Neuronal stem cell (in vitro differentiated cells): ENCODE measurements around the gene MICU1.

Experiments used
- DNase-seq: peaks from one replicate; pipeline ENCODE4 v3.0.0-alpha.2; 2013; ENCODE audit warnings: low spot score
- H2AFZ ChIP-seq: one replicate; pipeline ENCODE4 v1.6.1; 2013; ENCODE audit warnings: mild to moderate bottlenecking, low read length, inconsistent platforms
- H2AK5ac ChIP-seq: 2 replicates; pipeline ENCODE4 v1.6.1; 2013; ENCODE audit warnings: low read depth, mild to moderate bottlenecking, inconsistent platforms, low read length, moderate library complexity, mixed read lengths
- H2BK120ac ChIP-seq: 2 replicates; pipeline ENCODE4 v1.6.1; 2013; ENCODE audit warnings: low read depth, mild to moderate bottlenecking, inconsistent platforms, low read length, moderate library complexity, mixed read lengths
- H2BK12ac ChIP-seq: one replicate; pipeline ENCODE4 v1.6.1; 2013; ENCODE audit warnings: low read length, inconsistent platforms
- H2BK15ac ChIP-seq: 2 replicates; pipeline ENCODE4 v1.6.1; 2013; ENCODE audit warnings: mild to moderate bottlenecking, low read length, inconsistent platforms, mixed read lengths
- H2BK5ac ChIP-seq: one replicate; pipeline ENCODE4 v1.6.1; 2013; ENCODE audit warnings: inconsistent platforms, mild to moderate bottlenecking, low read length, moderate library complexity
- H3K14ac ChIP-seq: one replicate; pipeline ENCODE4 v1.6.1; 2013; ENCODE audit warnings: low read length, inconsistent platforms
- H3K18ac ChIP-seq: 2 replicates; pipeline ENCODE4 v1.6.1; 2013; ENCODE audit warnings: low read length, inconsistent platforms
- H3K23ac ChIP-seq: 2 replicates; pipeline ENCODE4 v1.6.1; 2013; ENCODE audit warnings: low read depth, mild to moderate bottlenecking, mixed read lengths, low read length, inconsistent platforms; ENCODE audit not compliant: poor library complexity
- H3K27ac ChIP-seq: replicated peaks from 3 replicates; pipeline ENCODE4 v1.5.1; 2013; ENCODE audit warnings: low read length, inconsistent platforms
- H3K27me3 ChIP-seq, 3 experiments: 2 replicates each; pipeline ENCODE4 v1.6.1; 2013; ENCODE audit warnings: low read length in 3 of 3, mild to moderate bottlenecking in 2 of 3, inconsistent platforms in 1 of 3, low read depth in 1 of 3, mixed read lengths in 1 of 3, moderate library complexity in 1 of 3; ENCODE audit not compliant: control insufficient read depth in 3 of 3, insufficient read depth in 3 of 3
- H3K36me3 ChIP-seq, 2 donors: replicated peaks in 1 of 2; 2 replicates each; pipeline ENCODE4 v1.6.1; 2013; ENCODE audit warnings: low read length in 2 of 2; ENCODE audit not compliant: control insufficient read depth in 2 of 2, insufficient read depth in 2 of 2
- H3K4ac ChIP-seq: 2 replicates; pipeline ENCODE4 v1.6.1; 2013; ENCODE audit warnings: inconsistent platforms, mild to moderate bottlenecking, low read length, moderate library complexity
- H3K4me1 ChIP-seq, 2 donors: 1 replicate in 1 of 2; 2 replicates in 1 of 2; pipeline ENCODE4 v1.6.1; 2013; ENCODE audit warnings: low read length in 2 of 2, low read depth in 1 of 2; ENCODE audit not compliant: control insufficient read depth in 2 of 2, insufficient read depth in 1 of 2
- H3K4me2 ChIP-seq: one replicate; pipeline ENCODE4 v1.6.1; 2013; ENCODE audit warnings: mild to moderate bottlenecking, low read length, inconsistent platforms; ENCODE audit not compliant: insufficient read depth, poor library complexity, severe bottlenecking
- H3K4me3 ChIP-seq, 2 donors: 2 replicates each; pipeline ENCODE4 v1.5.1; 2013; ENCODE audit warnings: low read length in 2 of 2, mild to moderate bottlenecking in 2 of 2, inconsistent platforms in 1 of 2, moderate library complexity in 1 of 2
- H3K79me1 ChIP-seq: one replicate; pipeline ENCODE4 v1.6.1; 2013; ENCODE audit warnings: low read depth, mild to moderate bottlenecking, inconsistent platforms, low read length, moderate library complexity
- H3K9ac ChIP-seq: one replicate; pipeline ENCODE4 v1.6.1; 2013; ENCODE audit warnings: mild to moderate bottlenecking, low read depth, low read length, inconsistent platforms; ENCODE audit not compliant: poor library complexity
- H3K9me3 ChIP-seq, 2 donors: replicated peaks in 1 of 2; 2 replicates each; pipeline versions ENCODE3 to v1.6.1; 2013; ENCODE audit warnings: low read length in 2 of 2, mild to moderate bottlenecking in 2 of 2, inconsistent platforms in 1 of 2, low read depth in 1 of 2, mixed read lengths in 1 of 2, moderate library complexity in 1 of 2; ENCODE audit not compliant: control insufficient read depth in 2 of 2, insufficient read depth in 1 of 2
- H4K8ac ChIP-seq: one replicate; pipeline ENCODE4 v1.6.1; 2013; ENCODE audit warnings: low read depth, mild to moderate bottlenecking, inconsistent platforms, low read length, moderate library complexity
- H4K91ac ChIP-seq: one replicate; pipeline ENCODE4 v1.6.1; 2013; ENCODE audit warnings: low read length, low read depth, mild to moderate bottlenecking, inconsistent platforms; ENCODE audit not compliant: poor library complexity
- WGBS, 2 donors: extraction: QIAGEN DNeasy Blood & Tissue Kit; methylation state at CpG; one replicate each; pipeline ENCODE4 v1.1.7; 2013; ENCODE audit warnings: missing lambda C conversion rate in 2 of 2, mixed read lengths in 1 of 2; ENCODE audit not compliant: insufficient read length in 2 of 2, insufficient replicate concordance in 1 of 2; ENCODE audit errors: extremely low coverage in 2 of 2; 5-methylcytosine and 5-hydroxymethylcytosine counted together

MICU1 gene

DNA sequence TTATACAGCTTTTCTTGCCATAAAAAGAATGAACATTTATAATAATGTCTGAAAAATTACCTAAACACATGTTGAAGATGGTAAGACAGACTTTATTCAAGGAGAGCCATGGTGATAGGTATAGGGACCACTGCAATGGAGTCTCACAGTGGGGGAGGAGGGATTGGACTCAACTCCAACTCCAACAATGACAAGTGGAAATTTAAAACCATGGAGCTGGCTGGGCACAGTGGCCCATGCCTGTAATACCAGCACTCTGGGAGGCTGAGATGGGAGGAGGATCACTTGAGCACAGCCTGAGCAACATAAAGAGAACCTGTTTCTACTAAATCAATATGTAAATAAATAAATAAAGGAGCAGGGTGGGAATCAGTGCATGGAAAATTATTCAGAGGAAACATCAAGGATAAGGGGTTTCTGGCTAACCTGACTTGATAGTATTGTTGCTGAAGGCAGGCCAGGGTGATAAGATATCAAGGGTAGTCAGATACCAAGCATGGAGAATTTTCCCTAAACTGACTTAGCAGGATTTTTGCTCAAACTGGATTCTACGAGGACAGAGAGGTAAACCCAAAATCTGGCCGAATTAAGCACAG, 19.5 kb upstream of the MICU1 start:
- Histone ChIP-seq H3K9me3 (no peaks in the 10 kb centered on the region), H2BK120ac (no peak overlapping the region), H2AK5ac (no peak overlapping the region), H3K9ac (no peak overlapping the region), H3K23ac (no peak overlapping the region), H2AFZ (no peak overlapping the region), H3K79me1 (no peaks in the 10 kb centered on the region), H3K36me3 (no peaks in the 10 kb centered on the region), H2BK15ac (no peak overlapping the region), H3K4me1 (no peaks in the 10 kb centered on the region), H3K27me3 (no peaks in the 10 kb centered on the region), H2BK12ac (no peak overlapping the region), H3K4me3 (no peak overlapping the region), H3K4ac (no peak overlapping the region), H3K4me2 (no peak overlapping the region), H4K8ac (no peak overlapping the region), H3K18ac (no peak overlapping the region), H2BK5ac (no peak overlapping the region), H4K91ac (no peak overlapping the region), H3K27ac (no peak overlapping the region), H3K14ac (no peak overlapping the region)
- DNase-seq: no peak
- no CpG with 5 or more reads among the region's 2 CpGs for WGBS, 2 donors

DNA sequence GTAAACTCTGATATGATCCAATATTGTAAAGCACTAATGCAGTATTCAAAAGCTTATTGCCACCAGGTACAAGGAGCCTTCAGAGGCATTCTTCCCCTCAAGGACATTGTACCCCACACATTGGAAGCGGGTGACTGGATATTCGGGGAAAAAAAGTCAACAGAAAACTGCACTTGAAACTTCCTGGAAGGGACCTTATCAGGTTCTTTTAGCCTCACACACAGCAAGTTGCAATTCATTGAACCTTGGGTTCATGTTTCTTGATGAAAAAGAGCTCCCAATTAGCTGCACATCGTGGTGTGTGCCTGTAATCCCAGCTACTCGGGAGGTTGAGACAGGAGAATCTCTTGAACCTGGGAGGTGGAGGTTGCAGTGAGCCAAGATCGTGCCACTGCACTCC, 16.4 kb upstream of the MICU1 start:
- Histone ChIP-seq H2BK15ac (no peak overlapping the region), H4K8ac (no peak overlapping the region), H3K9me3 (no peaks in the 10 kb centered on the region), H4K91ac (no peak overlapping the region), H3K14ac (no peak overlapping the region), H2AFZ (no peak overlapping the region), H3K23ac (no peak overlapping the region), H3K4me3 (no peak overlapping the region), H3K27me3 (no peaks in the 10 kb centered on the region), H2BK120ac (no peak overlapping the region), H2BK12ac (no peak overlapping the region), H3K79me1 (no peaks in the 10 kb centered on the region), H3K4me2 (no peak overlapping the region), H2AK5ac (no peak overlapping the region), H3K18ac (no peak overlapping the region), H3K4me1 (no peaks in the 10 kb centered on the region), H3K4ac (no peak overlapping the region), H3K27ac (no peak overlapping the region), H3K36me3 (no peaks in the 10 kb centered on the region), H2BK5ac (no peak overlapping the region), H3K9ac (no peak overlapping the region)
- WGBS, 2 donors: no CpG with 5 or more reads among the region's 5 CpGs
- no peak for DNase-seq

DNA sequence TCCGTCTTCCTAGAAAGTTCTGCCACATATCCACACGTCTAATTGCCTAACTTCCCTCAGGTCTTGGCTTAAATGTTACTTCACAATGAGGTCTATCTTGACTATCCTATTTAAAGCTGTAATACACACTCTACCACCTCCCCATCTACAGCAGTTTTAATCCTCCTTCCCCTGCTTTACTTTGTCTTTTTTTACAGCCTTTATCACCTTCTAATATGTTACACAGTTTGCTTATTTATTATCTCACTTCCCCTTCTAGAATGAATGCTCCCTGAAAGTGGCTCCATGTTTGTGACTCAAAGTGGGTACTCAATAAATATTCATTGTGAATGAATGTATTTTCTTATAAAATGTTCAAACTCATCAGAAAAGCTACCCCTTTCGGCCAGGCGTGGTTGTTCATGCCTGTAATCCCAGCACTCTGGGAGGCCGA, 13.6 kb upstream of the MICU1 start:
- Histone ChIP-seq H2AFZ (no peak overlapping the region), H3K18ac (no peak overlapping the region), H2BK5ac (no peak overlapping the region), H3K9ac (no peak overlapping the region), H3K4me3 (no peak overlapping the region), H3K27me3 (no peaks in the 10 kb centered on the region), H3K14ac (no peak overlapping the region), H2AK5ac (no peak overlapping the region), H2BK12ac (no peak overlapping the region), H2BK120ac (no peak overlapping the region), H3K23ac (no peak overlapping the region), H3K4me2 (no peak overlapping the region), H4K91ac (no peak overlapping the region), H3K79me1 (no peaks in the 10 kb centered on the region), H3K4me1 (no peaks in the 10 kb centered on the region), H3K27ac (no peak overlapping the region), H3K4ac (no peak overlapping the region), H4K8ac (no peak overlapping the region), H3K36me3 (no peaks in the 10 kb centered on the region), H3K9me3 (no peaks in the 10 kb centered on the region), H2BK15ac (no peak overlapping the region)
- no peak for DNase-seq
- WGBS, 2 donors: no CpG with 5 or more reads among the region's 5 CpGs

DNA sequence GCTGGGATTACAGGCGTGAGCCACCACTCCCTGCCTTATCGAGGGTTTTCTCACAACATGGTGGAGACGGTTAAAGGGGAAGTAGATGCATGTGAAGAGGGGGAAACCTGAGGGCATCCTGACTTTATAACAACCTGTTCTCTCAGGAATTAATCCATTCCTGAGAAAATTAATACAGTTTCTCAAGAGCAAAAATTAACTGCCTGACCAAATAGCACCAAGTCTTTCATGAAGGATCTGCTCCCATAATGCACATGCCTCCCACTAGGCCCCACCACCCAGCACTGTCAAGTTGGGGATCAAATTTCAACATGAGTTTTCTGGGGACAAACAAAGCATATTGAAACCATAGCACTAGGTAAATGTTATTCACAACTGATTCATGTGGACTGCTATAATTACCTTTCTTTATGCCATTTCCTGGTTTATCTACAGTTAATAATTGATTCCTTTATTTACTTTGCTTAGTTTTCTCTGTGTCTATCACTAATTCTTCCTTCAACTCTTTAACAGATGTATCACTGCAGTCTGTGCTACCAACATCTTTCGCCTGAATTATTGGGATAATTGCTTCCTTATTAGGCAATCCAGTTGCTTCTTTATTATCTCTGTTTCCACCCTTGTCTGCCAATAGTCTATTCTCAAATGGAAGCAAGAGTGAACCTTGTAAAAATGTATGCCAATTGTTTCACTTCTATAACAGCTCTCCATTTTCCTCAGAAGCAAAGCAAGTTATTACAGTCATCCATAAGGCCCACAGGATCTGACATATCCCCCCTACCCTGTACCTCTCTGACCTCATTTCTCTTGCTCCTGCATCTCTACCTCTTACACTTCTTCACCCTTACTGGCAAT, 12.9 kb upstream of the MICU1 start:
- Histone ChIP-seq H3K36me3 (no peaks in the 10 kb centered on the region), H2AFZ (no peak overlapping the region), H3K23ac (no peak overlapping the region), H3K4me2 (no peak overlapping the region), H2AK5ac (no peak overlapping the region), H2BK5ac (no peak overlapping the region), H2BK15ac (no peak overlapping the region), H4K91ac (no peak overlapping the region), H2BK12ac (no peak overlapping the region), H3K79me1 (no peaks in the 10 kb centered on the region), H3K27ac (no peak overlapping the region), H3K4me3 (no peak overlapping the region), H3K27me3 (no peaks in the 10 kb centered on the region), H2BK120ac (no peak overlapping the region), H3K9ac (no peak overlapping the region), H3K9me3 (no peaks in the 10 kb centered on the region), H3K14ac (no peak overlapping the region), H3K4me1 (no peaks in the 10 kb centered on the region), H3K4ac (no peak overlapping the region), H3K18ac (no peak overlapping the region), H4K8ac (no peak overlapping the region)
- no peak for DNase-seq
- WGBS, 2 donors: no CpG with 5 or more reads among the region's 4 CpGs
